ENCODE measurements around the gene ZIC2.

Gene ZIC2

GRCh38 chr13:99984461-99985240, 3.1 kb downstream of the ZIC2 start (continued):
- TF ChIP-seq, protein P1, sequence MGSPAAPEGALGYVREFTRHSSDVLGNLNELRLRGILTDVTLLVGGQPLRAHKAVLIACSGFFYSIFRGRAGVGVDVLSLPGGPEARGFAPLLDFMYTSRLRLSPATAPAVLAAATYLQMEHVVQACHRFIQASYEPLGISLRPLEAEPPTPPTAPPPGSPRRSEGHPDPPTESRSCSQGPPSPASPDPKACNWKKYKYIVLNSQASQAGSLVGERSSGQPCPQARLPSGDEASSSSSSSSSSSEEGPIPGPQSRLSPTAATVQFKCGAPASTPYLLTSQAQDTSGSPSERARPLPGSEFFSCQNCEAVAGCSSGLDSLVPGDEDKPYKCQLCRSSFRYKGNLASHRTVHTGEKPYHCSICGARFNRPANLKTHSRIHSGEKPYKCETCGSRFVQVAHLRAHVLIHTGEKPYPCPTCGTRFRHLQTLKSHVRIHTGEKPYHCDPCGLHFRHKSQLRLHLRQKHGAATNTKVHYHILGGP (tag by site-specific recombination; IDR thresholded peaks at IDR 0.05), result no peak
- TF ChIP-seq ZNF600 (tag by site-specific recombination; IDR thresholded peaks at IDR 0.05) (peak; percentile 92), ZNF23 (tag by site-specific recombination; IDR thresholded peaks at IDR 0.05; ENCODE audit: borderline replicate concordance) (no peak), ZNF654 (tag by site-specific recombination; IDR thresholded peaks at IDR 0.05; ENCODE audit: low read depth) (no peak), ZNF239 (tag by site-specific recombination; IDR thresholded peaks at IDR 0.05) (no peak), ZBTB21 (tag by site-specific recombination; IDR thresholded peaks at IDR 0.05) (no peak), ZNF560 (tag by site-specific recombination; IDR thresholded peaks at IDR 0.05; ENCODE audit: borderline replicate concordance) (no peak), ZNF184 (tag by site-specific recombination; IDR thresholded peaks at IDR 0.05) (no peak), ZBTB10 (tag by site-specific recombination; IDR thresholded peaks at IDR 0.05) (peak; percentile 78), ZNF174 (tag by site-specific recombination; IDR thresholded peaks at IDR 0.05) (no peak), ZNF274 (IDR thresholded peaks at IDR 0.05; ENCODE audit: low read length) (no peak), ZNF274 (tag by site-specific recombination; IDR thresholded peaks at IDR 0.05; ENCODE audit: borderline replicate concordance) (no peak), ZNF37A (tag by site-specific recombination; IDR thresholded peaks at IDR 0.05) (no peak), ZBTB7A (tag by site-specific recombination; IDR thresholded peaks at IDR 0.05; ENCODE audit: low read depth) (peak; percentile 78; the same call in 1 of the 2 replicates), ZNF155 (tag by site-specific recombination; IDR thresholded peaks at IDR 0.05) (no peak), ZFP3 (tag by site-specific recombination; IDR thresholded peaks at IDR 0.05; ENCODE audit: low read depth) (no peak), ZNF426 (tag by site-specific recombination; IDR thresholded peaks at IDR 0.05) (no peak), SETDB1 (IDR thresholded peaks at IDR 0.05; ENCODE audit: insufficient read length, low read length) (no peak), OSR2 (tag by site-specific recombination; IDR thresholded peaks at IDR 0.05) (no peak), ZBTB44 (tag by site-specific recombination; IDR thresholded peaks at IDR 0.05) (no peak), ZNF768 (tag by site-specific recombination; IDR thresholded peaks at IDR 0.05) (no peak), ZFP37 (tag by site-specific recombination; IDR thresholded peaks at IDR 0.05) (peak; percentile 25; the same call in 1 of the 2 replicates), KLF17 (tag by site-specific recombination; IDR thresholded peaks at IDR 0.05) (no peak), ZEB2 (tag by site-specific recombination; IDR thresholded peaks at IDR 0.05) (peak; percentile 71; the same call in 1 of the 2 replicates)
- TF ChIP-seq, protein P2, sequence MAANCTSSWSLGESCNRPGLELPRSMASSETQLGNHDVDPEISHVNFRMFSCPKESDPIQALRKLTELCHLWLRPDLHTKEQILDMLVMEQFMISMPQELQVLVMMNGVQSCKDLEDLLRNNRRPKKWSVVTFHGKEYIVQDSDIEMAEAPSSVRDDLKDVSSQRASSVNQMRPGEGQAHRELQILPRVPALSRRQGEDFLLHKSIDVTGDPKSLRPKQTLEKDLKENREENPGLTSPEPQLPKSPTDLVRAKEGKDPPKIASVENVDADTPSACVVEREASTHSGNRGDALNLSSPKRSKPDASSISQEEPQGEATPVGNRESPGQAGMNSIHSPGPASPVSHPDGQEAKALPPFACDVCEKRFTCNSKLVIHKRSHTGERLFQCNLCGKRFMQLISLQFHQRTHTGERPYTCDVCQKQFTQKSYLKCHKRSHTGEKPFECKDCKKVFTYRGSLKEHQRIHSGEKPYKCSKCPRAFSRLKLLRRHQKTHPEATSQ (tag by site-specific recombination; IDR thresholded peaks at IDR 0.05), result no peak
- TF ChIP-seq, protein P3, sequence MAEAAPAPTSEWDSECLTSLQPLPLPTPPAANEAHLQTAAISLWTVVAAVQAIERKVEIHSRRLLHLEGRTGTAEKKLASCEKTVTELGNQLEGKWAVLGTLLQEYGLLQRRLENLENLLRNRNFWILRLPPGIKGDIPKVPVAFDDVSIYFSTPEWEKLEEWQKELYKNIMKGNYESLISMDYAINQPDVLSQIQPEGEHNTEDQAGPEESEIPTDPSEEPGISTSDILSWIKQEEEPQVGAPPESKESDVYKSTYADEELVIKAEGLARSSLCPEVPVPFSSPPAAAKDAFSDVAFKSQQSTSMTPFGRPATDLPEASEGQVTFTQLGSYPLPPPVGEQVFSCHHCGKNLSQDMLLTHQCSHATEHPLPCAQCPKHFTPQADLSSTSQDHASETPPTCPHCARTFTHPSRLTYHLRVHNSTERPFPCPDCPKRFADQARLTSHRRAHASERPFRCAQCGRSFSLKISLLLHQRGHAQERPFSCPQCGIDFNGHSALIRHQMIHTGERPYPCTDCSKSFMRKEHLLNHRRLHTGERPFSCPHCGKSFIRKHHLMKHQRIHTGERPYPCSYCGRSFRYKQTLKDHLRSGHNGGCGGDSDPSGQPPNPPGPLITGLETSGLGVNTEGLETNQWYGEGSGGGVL (tag by site-specific recombination; IDR thresholded peaks at IDR 0.05), result no peak
- TF ChIP-seq, protein P4, sequence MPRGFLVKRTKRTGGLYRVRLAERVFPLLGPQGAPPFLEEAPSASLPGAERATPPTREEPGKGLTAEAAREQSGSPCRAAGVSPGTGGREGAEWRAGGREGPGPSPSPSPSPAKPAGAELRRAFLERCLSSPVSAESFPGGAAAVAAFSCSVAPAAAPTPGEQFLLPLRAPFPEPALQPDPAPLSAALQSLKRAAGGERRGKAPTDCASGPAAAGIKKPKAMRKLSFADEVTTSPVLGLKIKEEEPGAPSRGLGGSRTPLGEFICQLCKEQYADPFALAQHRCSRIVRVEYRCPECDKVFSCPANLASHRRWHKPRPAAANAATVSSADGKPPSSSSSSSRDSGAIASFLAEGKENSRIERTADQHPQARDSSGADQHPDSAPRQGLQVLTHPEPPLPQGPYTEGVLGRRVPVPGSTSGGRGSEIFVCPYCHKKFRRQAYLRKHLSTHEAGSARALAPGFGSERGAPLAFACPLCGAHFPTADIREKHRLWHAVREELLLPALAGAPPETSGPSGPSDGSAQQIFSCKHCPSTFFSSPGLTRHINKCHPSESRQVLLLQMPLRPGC (tag by site-specific recombination; IDR thresholded peaks at IDR 0.05), result peak; percentile 27; the same call in 1 of the 2 replicates
